H9 (cell line): Measurements from ENCODE around the gene JPH2. TPM values are rescaled to one million over a fixed set of nuclear protein-coding genes. Genes with fewer than 3 reads are reported as not detected.

Experiments used
- DNase-seq: peaks from one replicate; pipeline ENCODE4 v3.0.0-alpha.2; 2017
- H2AFZ ChIP-seq: one replicate; pipeline ENCODE4 v1.6.1; 2013; ENCODE audit warnings: mild to moderate bottlenecking, low read length, control low read depth, moderate library complexity
- H2AK5ac ChIP-seq: 2 replicates; pipeline ENCODE4 v1.6.1; 2013; ENCODE audit warnings: low read length, control low read depth, mixed read lengths; ENCODE audit not compliant: insufficient read length
- H2BK120ac ChIP-seq: one replicate; pipeline ENCODE4 v1.6.1; 2013; ENCODE audit warnings: low read depth, mild to moderate bottlenecking, low read length, control low read depth, inconsistent platforms; ENCODE audit not compliant: poor library complexity, severe bottlenecking
- H2BK12ac ChIP-seq: 2 replicates; pipeline ENCODE4 v1.6.1; 2013; ENCODE audit warnings: low read length, control low read depth, mixed read lengths, low read depth; ENCODE audit not compliant: insufficient read length
- H2BK15ac ChIP-seq: 2 replicates; pipeline ENCODE4 v1.6.1; 2013; ENCODE audit warnings: low read depth, low read length, control low read depth
- H2BK20ac ChIP-seq: one replicate; pipeline ENCODE4 v1.6.1; 2013; ENCODE audit warnings: low read depth, mild to moderate bottlenecking, low read length, control low read depth, inconsistent platforms; ENCODE audit not compliant: poor library complexity, severe bottlenecking
- H2BK5ac ChIP-seq: 2 replicates; pipeline ENCODE4 v1.6.1; 2013; ENCODE audit warnings: low read length, control low read depth, mixed read lengths; ENCODE audit not compliant: insufficient read length
- H3K14ac ChIP-seq: 2 replicates; pipeline ENCODE4 v1.6.1; 2013; ENCODE audit warnings: low read length, control low read depth; ENCODE audit not compliant: insufficient read depth
- H3K18ac ChIP-seq: 2 replicates; pipeline ENCODE4 v1.6.1; 2013; ENCODE audit warnings: low read depth, mild to moderate bottlenecking, mixed read lengths, low read length, control low read depth; ENCODE audit not compliant: insufficient read length
- H3K23ac ChIP-seq: 2 replicates; pipeline ENCODE4 v1.6.1; 2013; ENCODE audit warnings: low read length, control low read depth, mixed read lengths, low read depth; ENCODE audit not compliant: insufficient read length
- H3K23me2 ChIP-seq: 2 replicates; pipeline ENCODE4 v1.6.1; 2013; ENCODE audit warnings: low read depth, mild to moderate bottlenecking, mixed read lengths, low read length, control low read depth; ENCODE audit not compliant: insufficient read length, poor library complexity, severe bottlenecking
- H3K27ac ChIP-seq: 2 replicates; pipeline ENCODE4 v1.5.1; 2013; ENCODE audit warnings: low read length, control low read depth, mixed read lengths, low read depth; ENCODE audit not compliant: insufficient read length
- H3K27me3 ChIP-seq: 2 replicates; pipeline ENCODE4 v1.6.1; 2013; ENCODE audit warnings: low read length, control low read depth, inconsistent platforms; ENCODE audit not compliant: insufficient read depth
- H3K4ac ChIP-seq: 2 replicates; pipeline ENCODE4 v1.6.1; 2013; ENCODE audit warnings: low read depth, mild to moderate bottlenecking, control low read depth, inconsistent platforms, low read length, moderate library complexity
- H3K4me1 ChIP-seq: 2 replicates; pipeline ENCODE4 v1.6.1; 2013; ENCODE audit warnings: low read length, control low read depth, inconsistent platforms; ENCODE audit not compliant: insufficient read depth
- H3K4me2 ChIP-seq: 2 replicates; pipeline ENCODE4 v1.6.1; 2013; ENCODE audit warnings: low read length, control low read depth, mixed read lengths; ENCODE audit not compliant: insufficient read length, insufficient read depth
- H3K56ac ChIP-seq: 2 replicates; pipeline ENCODE4 v1.6.1; 2013; ENCODE audit warnings: low read depth, mild to moderate bottlenecking, mixed read lengths, low read length, control low read depth; ENCODE audit not compliant: insufficient read length
- H3K79me1 ChIP-seq: 2 replicates; pipeline ENCODE4 v1.6.1; 2013; ENCODE audit warnings: low read depth, mild to moderate bottlenecking, moderate library complexity, low read length, control low read depth, inconsistent platforms; ENCODE audit not compliant: insufficient read depth, poor library complexity, severe bottlenecking
- H3K79me2 ChIP-seq: 2 replicates; pipeline ENCODE4 v1.6.1; 2013; ENCODE audit warnings: low read length, control low read depth, inconsistent platforms; ENCODE audit not compliant: insufficient read depth
- H3K9ac ChIP-seq: 2 replicates; pipeline ENCODE4 v1.6.1; 2013; ENCODE audit warnings: low read length, control low read depth, mixed read lengths; ENCODE audit not compliant: insufficient read length; ENCODE audit errors: extremely low read depth
- H3K9me3 ChIP-seq: one replicate; pipeline ENCODE4 v1.6.1; 2013; ENCODE audit warnings: low read depth, low read length, inconsistent platforms; ENCODE audit not compliant: control insufficient read depth
- H3T11ph ChIP-seq: one replicate; pipeline ENCODE4 v1.6.1; 2013; ENCODE audit warnings: mild to moderate bottlenecking, low read length, control low read depth, inconsistent platforms
- H4K20me1 ChIP-seq: one replicate; pipeline ENCODE4 v1.6.1; 2013; ENCODE audit not compliant: control insufficient read depth, insufficient read length, insufficient read depth
- H4K5ac ChIP-seq: 2 replicates; pipeline ENCODE4 v1.6.1; 2013; ENCODE audit warnings: low read depth, mild to moderate bottlenecking, mixed read lengths, low read length, control low read depth; ENCODE audit not compliant: insufficient read length
- H4K8ac ChIP-seq: replicated peaks from 2 replicates; pipeline ENCODE4 v1.6.1; 2013; ENCODE audit warnings: low read length, control low read depth, mixed read lengths, low read depth; ENCODE audit not compliant: insufficient read length
- H4K91ac ChIP-seq: 2 replicates; pipeline ENCODE4 v1.6.1; 2013; ENCODE audit warnings: low read depth, mild to moderate bottlenecking, moderate library complexity, mixed read lengths, low read length, control low read depth; ENCODE audit not compliant: insufficient read length
- H3K27ac Mint-ChIP-seq, 3 experiments: 2 replicates in 2 of 3; 3 replicates in 1 of 3; pipeline ENCODE4 v1.8.0; 2020 to 2021; ENCODE audit warnings: mixed read lengths in 3 of 3, mild to moderate bottlenecking in 1 of 3, moderate library complexity in 1 of 3
- H3K27me3 Mint-ChIP-seq: 2 replicates; pipeline ENCODE4 v1.8.0; 2021; ENCODE audit warnings: low read depth, mild to moderate bottlenecking, moderate library complexity, mixed read lengths
- H3K36me3 Mint-ChIP-seq, 3 experiments: 2 replicates in 2 of 3; 3 replicates in 1 of 3; pipeline ENCODE4 v1.8.0; 2020 to 2021; ENCODE audit warnings: low read depth in 3 of 3, mixed read lengths in 3 of 3; ENCODE audit not compliant: insufficient read depth in 1 of 3
- H3K4me1 Mint-ChIP-seq, 2 experiments: 2 replicates each; pipeline ENCODE4 v1.8.0; 2020; ENCODE audit warnings: mixed read lengths in 2 of 2
- H3K4me3 Mint-ChIP-seq, 2 experiments: 2 replicates in 1 of 2; 3 replicates in 1 of 2; pipeline ENCODE4 v1.8.0; 2020 to 2021; ENCODE audit warnings: mild to moderate bottlenecking in 2 of 2, mixed read lengths in 2 of 2, moderate library complexity in 1 of 2
- H3K9me3 Mint-ChIP-seq, 2 experiments: 2 replicates in 1 of 2; 3 replicates in 1 of 2; pipeline ENCODE4 v1.8.0; 2020; ENCODE audit warnings: mild to moderate bottlenecking in 2 of 2, mixed read lengths in 2 of 2, moderate library complexity in 1 of 2
- WGBS: extraction: QIAGEN DNeasy Blood & Tissue Kit; methylation state at CpG from one replicate; pipeline ENCODE4 v1.1.7; 2013; ENCODE audit warnings: missing lambda C conversion rate, low lambda C conversion rate, mixed read lengths; ENCODE audit not compliant: insufficient read length; ENCODE audit errors: extremely low coverage; 5-methylcytosine and 5-hydroxymethylcytosine counted together
- total RNA-seq: library from RNA; stranded (reverse); gene quantifications from 2 replicates; pipeline ENCODE4 v1.2.1, GENCODE V29; 2021
- TF ChIP-seq, protein P1 (sequence below): fragments of 200-600 bp; sonication (generic); conservative IDR thresholded peaks from 3 replicates; pipeline ENCODE4 v1.8.0; 2021; ENCODE audit warnings: antibody characterized with exemption, mild to moderate bottlenecking

The JPH2 gene
- total RNA-seq, 1 experiment from 2014 or later = 0.31 TPM

DNA sequence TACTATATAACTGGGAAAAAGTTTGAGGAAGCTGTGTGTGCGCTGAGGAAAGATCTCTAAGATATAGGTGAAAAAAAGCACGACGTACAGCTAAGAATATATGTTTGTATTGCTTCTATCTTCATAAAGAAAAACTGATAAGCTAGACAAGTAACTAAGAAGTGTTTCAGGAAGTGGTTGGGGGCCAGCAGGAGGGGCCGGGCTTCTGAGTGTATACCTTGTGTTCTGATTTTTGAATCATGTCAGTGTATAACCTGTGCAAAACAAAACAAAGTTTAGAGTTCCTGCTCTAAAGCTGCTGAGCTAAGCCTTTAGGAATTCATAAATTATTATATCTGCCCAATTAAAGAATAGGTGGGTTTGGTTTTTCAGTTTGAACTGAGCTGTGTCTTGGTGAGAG lies 31.5 kb upstream of the JPH2 start:
- H3K27me3 Mint-ChIP-seq = no peaks in the 10 kb centered on the region

More for the DNA sequence above, 31.5 kb upstream of the JPH2 start:
- Histone ChIP-seq H2BK15ac (no peak overlapping the region), H4K5ac (no peak overlapping the region), H3K4me1 (no peaks in the 10 kb centered on the region), H3T11ph (no peak overlapping the region), H3K18ac (no peak overlapping the region), H2BK120ac (no peak overlapping the region), H3K79me2 (no peaks in the 10 kb centered on the region), H2BK20ac (no peak overlapping the region), H4K20me1 (no peaks in the 10 kb centered on the region), H2BK5ac (no peak overlapping the region), H3K79me1 (no peaks in the 10 kb centered on the region), H2BK12ac (no peak overlapping the region), H2AFZ (no peak overlapping the region), H3K23me2 (no peaks in the 10 kb centered on the region), H2AK5ac (no peak overlapping the region), H3K9ac (no peak overlapping the region), H3K4ac (no peak overlapping the region), H3K14ac (no peak overlapping the region), H3K4me2 (no peak overlapping the region), H3K56ac (no peak overlapping the region), H3K27me3 (no peaks in the 10 kb centered on the region), H4K8ac (no peak overlapping the region), H4K91ac (no peak overlapping the region), H3K27ac (no peak overlapping the region), H3K9me3 (no peaks in the 10 kb centered on the region), H3K23ac (no peak overlapping the region)
- H3K36me3 Mint-ChIP-seq = no peaks in the 10 kb centered on the region
- TF ChIP-seq, protein P1, sequence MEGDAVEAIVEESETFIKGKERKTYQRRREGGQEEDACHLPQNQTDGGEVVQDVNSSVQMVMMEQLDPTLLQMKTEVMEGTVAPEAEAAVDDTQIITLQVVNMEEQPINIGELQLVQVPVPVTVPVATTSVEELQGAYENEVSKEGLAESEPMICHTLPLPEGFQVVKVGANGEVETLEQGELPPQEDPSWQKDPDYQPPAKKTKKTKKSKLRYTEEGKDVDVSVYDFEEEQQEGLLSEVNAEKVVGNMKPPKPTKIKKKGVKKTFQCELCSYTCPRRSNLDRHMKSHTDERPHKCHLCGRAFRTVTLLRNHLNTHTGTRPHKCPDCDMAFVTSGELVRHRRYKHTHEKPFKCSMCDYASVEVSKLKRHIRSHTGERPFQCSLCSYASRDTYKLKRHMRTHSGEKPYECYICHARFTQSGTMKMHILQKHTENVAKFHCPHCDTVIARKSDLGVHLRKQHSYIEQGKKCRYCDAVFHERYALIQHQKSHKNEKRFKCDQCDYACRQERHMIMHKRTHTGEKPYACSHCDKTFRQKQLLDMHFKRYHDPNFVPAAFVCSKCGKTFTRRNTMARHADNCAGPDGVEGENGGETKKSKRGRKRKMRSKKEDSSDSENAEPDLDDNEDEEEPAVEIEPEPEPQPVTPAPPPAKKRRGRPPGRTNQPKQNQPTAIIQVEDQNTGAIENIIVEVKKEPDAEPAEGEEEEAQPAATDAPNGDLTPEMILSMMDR = no peak
- peaks cover 28 to 35% of the 10 kb centered on the region in 2 experiments for H3K4me1 Mint-ChIP-seq
- no peaks in the 10 kb centered on the region for H3K9me3 Mint-ChIP-seq
- no peak for DNase-seq
- H3K4me3 Mint-ChIP-seq = no peak overlapping the region
- no CpG with 5 or more reads among the region's 4 CpGs for WGBS
- H3K27ac Mint-ChIP-seq = no peak overlapping the region
